Breast epithelium (tissue), 4 donors: ENCODE measurements around the gene FAM3C. TPM values are rescaled to one million over a fixed set of nuclear protein-coding genes. Genes with fewer than 3 reads are reported as not detected.

Source experiments
- DNase-seq, 2 donors: peaks; one replicate each; pipeline ENCODE4 v3.0.0-alpha.2; 2019; ENCODE audit warnings: low spot score in 2 of 2
- H3K27ac ChIP-seq, 2 donors: fragments of 200-600 bp; sonication (generic) in 1 of 2; one replicate each; pipeline ENCODE4 v1.5.1; 2016 to 2019; ENCODE audit warnings: mild to moderate bottlenecking in 1 of 2
- H3K27me3 ChIP-seq, 2 donors: fragments of 200-600 bp; sonication (generic) in 1 of 2; one replicate each; pipeline versions ENCODE4 v1.5.1 to v1.6.0; 2017 to 2019; ENCODE audit warnings: control low read depth in 1 of 2, mild to moderate bottlenecking in 1 of 2
- H3K36me3 ChIP-seq: fragments of 200-600 bp; one replicate; pipeline ENCODE4 v1.5.1; 2019
- H3K4me1 ChIP-seq, 2 donors: fragments of 200-600 bp; sonication (generic); one replicate each; pipeline ENCODE4 v1.5.1; 2016 to 2019; ENCODE audit warnings: control low read depth in 1 of 2
- H3K4me3 ChIP-seq, 3 donors: fragments of 200-600 bp; sonication (generic); 1 replicate in 2 of 3; 2 replicates in 1 of 3; pipeline ENCODE4 v1.5.1; 2016 to 2019; ENCODE audit warnings: mild to moderate bottlenecking in 3 of 3, moderate library complexity in 2 of 3
- H3K9me3 ChIP-seq, 2 donors: fragments of 200-600 bp; sonication (generic) in 1 of 2; one replicate each; pipeline ENCODE4 v1.5.1; 2016 to 2019; ENCODE audit warnings: control low read depth in 1 of 2
- POLR2A ChIP-seq: fragments of 450-650 bp; IDR thresholded peaks from one replicate; pipeline ENCODE4 v1.6.1; 2016; ENCODE audit warnings: antibody characterized with exemption, mild to moderate bottlenecking, moderate library complexity
- POLR2AphosphoS5 ChIP-seq, 3 donors: sonication (generic); formaldehyde crosslinking; IDR thresholded peaks; one replicate each; pipeline ENCODE4 v1.6.1; 2017; ENCODE audit warnings: antibody characterized with exemption in 3 of 3
- intact Hi-C: fragments of 100-400 bp; cut with DNase I; formaldehyde crosslinking; loops from one replicate; pipeline ENCODE4 v1.15.1; 2023; ENCODE audit warnings: low total_unique reads
- total RNA-seq, 3 donors: library from RNA; depleted of rRNA; stranded (reverse); fragments of >200 nt; gene quantifications; one replicate each; pipeline ENCODE4 v1.1.0, GENCODE V29; 2016
- TF ChIP-seq, protein P1 (sequence below), 3 donors: fragments of 450-650 bp; IDR thresholded peaks; one replicate each; pipeline ENCODE4 v1.5.1; 2016 to 2017; ENCODE audit warnings: antibody characterized with exemption in 3 of 3, mild to moderate bottlenecking in 3 of 3, moderate library complexity in 3 of 3

The FAM3C gene
- total RNA-seq, 3 donors from 2014 or later: 35.8 to 89.7 (median 50.8) TPM

- intact Hi-C loops: no loop called here
- H3K9me3 ChIP-seq: no peaks in the 10 kb centered on the region
- no peak overlapping the region for H3K27ac ChIP-seq
- no peaks in the 10 kb centered on the region for H3K27me3 ChIP-seq
- TF ChIP-seq POLR2AphosphoS5 (IDR thresholded peaks at IDR 0.05): no peak
- TF ChIP-seq POLR2A: no peak
- no peaks in the 10 kb centered on the region for H3K4me1 ChIP-seq
- no peak overlapping the region for H3K4me3 ChIP-seq
- no peaks in the 10 kb centered on the region for H3K36me3 ChIP-seq
- no peak for DNase-seq
These were observed 23.6 kb downstream of the FAM3C start for GRCh38 chr7:121372376-121373010.

GRCh38 chr7:121371883-121372282, 24.2 kb downstream of the FAM3C start:
- H3K27ac ChIP-seq: no peak overlapping the region
- no peak for TF ChIP-seq POLR2AphosphoS5 (IDR thresholded peaks at IDR 0.05)
- no peak for TF ChIP-seq POLR2A
- TF ChIP-seq, protein P1, sequence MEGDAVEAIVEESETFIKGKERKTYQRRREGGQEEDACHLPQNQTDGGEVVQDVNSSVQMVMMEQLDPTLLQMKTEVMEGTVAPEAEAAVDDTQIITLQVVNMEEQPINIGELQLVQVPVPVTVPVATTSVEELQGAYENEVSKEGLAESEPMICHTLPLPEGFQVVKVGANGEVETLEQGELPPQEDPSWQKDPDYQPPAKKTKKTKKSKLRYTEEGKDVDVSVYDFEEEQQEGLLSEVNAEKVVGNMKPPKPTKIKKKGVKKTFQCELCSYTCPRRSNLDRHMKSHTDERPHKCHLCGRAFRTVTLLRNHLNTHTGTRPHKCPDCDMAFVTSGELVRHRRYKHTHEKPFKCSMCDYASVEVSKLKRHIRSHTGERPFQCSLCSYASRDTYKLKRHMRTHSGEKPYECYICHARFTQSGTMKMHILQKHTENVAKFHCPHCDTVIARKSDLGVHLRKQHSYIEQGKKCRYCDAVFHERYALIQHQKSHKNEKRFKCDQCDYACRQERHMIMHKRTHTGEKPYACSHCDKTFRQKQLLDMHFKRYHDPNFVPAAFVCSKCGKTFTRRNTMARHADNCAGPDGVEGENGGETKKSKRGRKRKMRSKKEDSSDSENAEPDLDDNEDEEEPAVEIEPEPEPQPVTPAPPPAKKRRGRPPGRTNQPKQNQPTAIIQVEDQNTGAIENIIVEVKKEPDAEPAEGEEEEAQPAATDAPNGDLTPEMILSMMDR (IDR thresholded peaks at IDR 0.05): no peak
- no peak for DNase-seq
- H3K9me3 ChIP-seq: no peaks in the 10 kb centered on the region
- no peak overlapping the region for H3K4me3 ChIP-seq
- intact Hi-C loops: no loop called here
- H3K4me1 ChIP-seq: no peaks in the 10 kb centered on the region
- H3K36me3 ChIP-seq: no peaks in the 10 kb centered on the region
- H3K27me3 ChIP-seq: no peaks in the 10 kb centered on the region

GRCh38 chr7:121371367-121371766, 24.7 kb downstream of the FAM3C start:
- no peak for TF ChIP-seq POLR2A
- no peak overlapping the region for H3K27ac ChIP-seq
- intact Hi-C loops: no loop called here
- H3K36me3 ChIP-seq: no peaks in the 10 kb centered on the region
- H3K4me3 ChIP-seq: no peak overlapping the region
- DNase-seq: no peak
- no peaks in the 10 kb centered on the region for H3K27me3 ChIP-seq
- H3K9me3 ChIP-seq: no peaks in the 10 kb centered on the region
- H3K4me1 ChIP-seq: no peaks in the 10 kb centered on the region

- intact Hi-C loops: loop anchor here (5.0 kb wide), 1 partner anchor 183 kb away; no protein-coding TSS in a partner anchor
- Histone ChIP-seq H3K4me1 (no peaks in the 10 kb centered on the region), H3K9me3 (no peaks in the 10 kb centered on the region), H3K27me3 (no peaks in the 10 kb centered on the region), H3K4me3 (no peak overlapping the region), H3K27ac (peak overlapping the region in 1 of 2 donors; percentile 36), H3K36me3 (no peaks in the 10 kb centered on the region)
- DNase-seq: no peak
- TF ChIP-seq POLR2A (no peak), POLR2AphosphoS5 (IDR thresholded peaks at IDR 0.05) (no peak)
- TF ChIP-seq, protein P1 (IDR thresholded peaks at IDR 0.05): no peak
These were observed 26.6 kb downstream of the FAM3C start for GRCh38 chr7:121369462-121369861.

- no peak for DNase-seq
- TF ChIP-seq POLR2AphosphoS5 (IDR thresholded peaks at IDR 0.05): no peak
- TF ChIP-seq, protein P1 (IDR thresholded peaks at IDR 0.05): peak; percentile 70 to 75 (median 75)
- Histone ChIP-seq H3K4me3 (no peak overlapping the region), H3K27me3 (no peaks in the 10 kb centered on the region), H3K9me3 (no peaks in the 10 kb centered on the region), H3K36me3 (no peaks in the 10 kb centered on the region), H3K4me1 (no peaks in the 10 kb centered on the region), H3K27ac (no peak overlapping the region)
- intact Hi-C loops: loop anchor here (5.0 kb wide), 1 partner anchor 185 kb away; no protein-coding TSS in a partner anchor
These were observed 29.2 kb downstream of the FAM3C start for GRCh38 chr7:121366852-121367431.

DNA sequence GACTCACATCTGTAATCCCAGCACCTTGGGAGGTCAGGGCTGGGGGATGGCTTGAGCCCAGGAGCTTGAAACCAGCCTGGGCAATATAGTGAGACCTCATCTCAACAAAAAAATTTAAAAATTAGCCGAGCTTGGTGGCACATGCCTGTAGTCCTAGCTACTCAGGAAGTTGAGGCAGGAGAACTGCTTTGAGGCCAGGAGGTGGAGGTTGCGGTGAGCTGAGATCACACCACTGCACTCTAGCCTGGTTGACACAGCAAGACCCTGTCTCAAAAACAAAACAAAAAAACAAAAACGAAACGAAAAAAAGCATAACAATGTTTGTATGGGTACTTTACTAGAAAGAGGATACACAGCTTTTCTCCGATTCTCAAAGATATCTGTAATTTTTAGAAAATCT, 35.5 kb downstream of the FAM3C start:
- no peak overlapping the region for H3K27ac ChIP-seq
- no peaks in the 10 kb centered on the region for H3K4me1 ChIP-seq
- no peaks in the 10 kb centered on the region for H3K27me3 ChIP-seq
- DNase-seq: no peak
- no peak overlapping the region for H3K4me3 ChIP-seq
- H3K9me3 ChIP-seq: no peaks in the 10 kb centered on the region
- no peaks in the 10 kb centered on the region for H3K36me3 ChIP-seq
- intact Hi-C loops: no loop called here
- TF ChIP-seq POLR2A (no peak), POLR2AphosphoS5 (IDR thresholded peaks at IDR 0.05) (no peak)
- TF ChIP-seq, protein P1 (IDR thresholded peaks at IDR 0.05): no peak
